ENCODE results near the gene AMOTL1.
"Not testable (repeated sequence)": the region's sequence is repeated elsewhere in the genome, so short reads cannot be mapped to it uniquely, and the experiment has no call there.

AMOTL1 gene

GRCh38 chr11:94771951-94772350 lies 3.8 kb downstream of the AMOTL1 start:
- DNase-seq: no peak

DNA sequence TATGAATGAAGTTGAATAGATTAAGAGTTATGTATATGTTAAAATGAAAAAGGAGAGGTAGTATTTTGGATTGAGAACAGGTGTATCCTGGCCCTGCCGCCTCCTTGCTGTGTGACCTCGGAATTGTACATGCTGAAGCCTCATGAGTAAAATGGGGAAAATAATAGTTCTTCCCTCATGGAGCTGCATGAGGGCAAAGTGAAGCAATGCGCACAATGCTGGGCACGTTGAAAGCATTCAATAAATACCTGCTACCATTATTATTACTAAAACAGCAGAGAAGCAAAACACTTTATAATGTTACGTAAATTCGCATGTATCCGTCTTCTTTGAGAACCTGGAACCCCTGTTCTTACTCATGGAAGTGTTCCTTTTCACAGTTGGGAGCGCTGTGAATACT lies 5.7 kb downstream of the AMOTL1 start:
- DNase-seq: no peak

GRCh38 chr11:94774345-94774744 lies 6.2 kb downstream of the AMOTL1 start:
- DNase-seq: no peak

- DNase-seq: no peak
Measured at GRCh38 chr11:94775567-94776327, 7.6 kb downstream of the AMOTL1 start.

GRCh38 chr11:94776351-94777321 lies 8.5 kb downstream of the AMOTL1 start:
- no peak for DNase-seq

DNA sequence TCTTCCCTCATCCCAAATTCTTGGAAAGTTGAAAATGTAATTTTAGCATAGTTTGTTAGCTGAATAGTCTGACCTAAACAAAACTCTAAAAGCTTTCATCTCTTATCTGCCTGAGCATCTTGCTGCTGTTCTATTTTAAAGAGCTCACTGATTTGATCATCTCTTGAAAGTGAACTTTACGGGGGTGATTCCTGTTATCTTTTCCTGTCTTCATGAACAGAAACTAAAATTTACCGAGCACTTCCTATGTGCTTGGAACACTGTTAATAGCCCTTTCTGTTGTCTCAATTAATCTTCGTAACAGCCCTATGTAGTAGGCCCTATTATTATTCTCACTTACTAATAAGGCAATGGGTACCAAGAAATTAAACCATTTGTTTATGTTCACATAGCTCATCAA lies 12.3 kb downstream of the AMOTL1 start:
- no peak for DNase-seq

DNA sequence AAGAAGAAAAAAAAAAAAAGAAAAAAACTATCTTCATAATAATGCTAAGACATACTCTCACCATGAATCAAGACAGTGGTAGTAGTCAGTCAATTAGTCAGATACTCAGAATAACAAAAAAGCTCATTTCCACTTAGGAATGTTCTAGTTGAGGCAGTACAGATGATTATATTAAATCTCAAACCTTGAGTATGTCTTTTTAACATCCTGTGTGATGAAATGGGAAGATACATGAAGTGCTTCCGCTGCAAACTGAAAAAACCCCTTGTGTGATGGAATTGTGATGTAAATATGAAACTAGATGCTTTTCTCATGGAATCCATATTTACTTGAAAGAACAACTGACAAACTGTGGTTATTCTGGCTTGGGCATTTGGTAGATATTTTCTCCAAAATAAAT lies 13.7 kb downstream of the AMOTL1 start:
- DNase-seq: no peak

DNA sequence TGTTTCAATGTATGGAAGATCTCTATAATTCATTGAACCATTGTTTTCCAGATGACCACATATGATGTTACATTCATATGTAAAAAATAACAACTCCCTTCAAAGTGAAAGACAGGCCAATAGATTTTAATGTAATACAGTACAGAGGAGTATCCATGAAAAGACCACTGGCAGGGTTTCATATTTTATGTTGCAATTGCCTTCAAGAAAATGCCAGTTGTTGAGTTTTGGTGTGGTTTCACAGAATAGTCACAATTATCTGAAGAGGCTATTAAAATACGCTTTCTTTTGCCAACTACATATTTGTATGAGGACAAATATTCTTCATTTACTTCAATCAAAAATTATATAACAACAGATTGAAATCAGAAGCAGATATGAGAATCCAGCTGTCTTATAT lies 14.3 kb downstream of the AMOTL1 start:
- DNase-seq: no peak

GRCh38 chr11:94784884-94785283 lies 16.7 kb downstream of the AMOTL1 start:
- no peak for DNase-seq

GRCh38 chr11:94785509-94785908 lies 17.4 kb downstream of the AMOTL1 start:
- no peak for DNase-seq

DNA sequence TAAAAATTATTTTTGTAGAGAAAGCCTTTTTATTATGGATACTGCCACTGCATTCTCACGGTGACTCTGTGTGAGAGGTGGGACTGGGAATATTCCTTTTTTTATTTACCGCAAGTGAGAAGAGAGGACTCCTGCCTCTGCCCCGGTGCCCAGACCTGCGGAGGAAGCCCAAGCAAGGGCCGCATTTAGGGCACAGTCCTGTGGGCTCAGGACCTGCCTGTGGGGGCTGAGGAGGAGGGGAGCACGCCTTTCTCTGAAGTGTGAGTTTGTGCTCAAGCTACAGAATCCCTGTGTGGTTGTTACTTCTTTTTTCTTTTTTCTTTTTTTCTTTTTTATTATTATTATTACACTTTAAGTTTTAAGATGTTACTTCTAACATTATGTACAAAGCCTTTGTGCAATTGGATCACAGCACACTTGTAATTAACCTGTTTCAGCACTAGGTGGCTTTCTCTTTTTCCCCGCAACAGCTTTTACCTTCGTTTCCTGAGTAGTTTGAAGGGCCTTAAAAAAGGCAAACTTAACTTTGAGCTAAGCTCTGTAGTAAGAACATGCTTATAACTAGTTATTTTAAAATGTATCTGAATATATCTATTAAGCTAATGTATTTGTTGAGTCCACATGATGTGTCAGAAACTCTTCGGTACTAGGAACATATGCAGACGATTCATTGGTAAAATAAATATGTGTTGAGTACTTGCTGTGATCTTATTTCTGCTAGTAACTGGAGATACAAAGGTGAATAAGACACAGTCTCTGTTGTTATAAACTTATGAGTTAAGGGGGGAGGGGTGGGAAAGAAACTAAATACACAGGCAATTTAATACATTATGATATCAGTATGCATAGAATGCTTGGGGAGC lies 18.3 kb downstream of the AMOTL1 start:
- DNase-seq: no peak

- no peak for DNase-seq
Measured at GRCh38 chr11:94787801-94788200, 19.6 kb downstream of the AMOTL1 start.

GRCh38 chr11:94788396-94788795 lies 20.2 kb downstream of the AMOTL1 start:
- no peak for DNase-seq

DNA sequence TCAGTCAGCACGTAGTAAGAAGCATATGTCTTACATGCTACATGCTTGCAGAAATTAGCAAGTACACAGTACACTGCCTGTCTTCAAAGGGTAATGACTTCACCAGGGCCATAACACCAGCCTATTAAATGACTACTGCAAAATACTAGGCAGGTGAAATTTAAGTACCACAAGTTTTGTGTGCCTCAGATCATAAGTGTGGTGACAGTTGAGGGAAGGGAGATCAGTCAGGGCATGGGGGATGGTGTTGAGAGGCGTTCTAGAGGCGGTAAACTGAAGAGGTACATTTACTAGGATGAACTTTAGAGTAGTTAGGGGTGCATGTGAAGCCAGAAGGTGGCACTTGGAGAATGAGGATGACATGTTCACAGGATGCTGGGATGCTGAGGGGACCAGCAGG lies 22.0 kb downstream of the AMOTL1 start:
- DNase-seq: no peak

GRCh38 chr11:94790661-94791180 lies 22.6 kb downstream of the AMOTL1 start:
- DNase-seq: no peak

DNA sequence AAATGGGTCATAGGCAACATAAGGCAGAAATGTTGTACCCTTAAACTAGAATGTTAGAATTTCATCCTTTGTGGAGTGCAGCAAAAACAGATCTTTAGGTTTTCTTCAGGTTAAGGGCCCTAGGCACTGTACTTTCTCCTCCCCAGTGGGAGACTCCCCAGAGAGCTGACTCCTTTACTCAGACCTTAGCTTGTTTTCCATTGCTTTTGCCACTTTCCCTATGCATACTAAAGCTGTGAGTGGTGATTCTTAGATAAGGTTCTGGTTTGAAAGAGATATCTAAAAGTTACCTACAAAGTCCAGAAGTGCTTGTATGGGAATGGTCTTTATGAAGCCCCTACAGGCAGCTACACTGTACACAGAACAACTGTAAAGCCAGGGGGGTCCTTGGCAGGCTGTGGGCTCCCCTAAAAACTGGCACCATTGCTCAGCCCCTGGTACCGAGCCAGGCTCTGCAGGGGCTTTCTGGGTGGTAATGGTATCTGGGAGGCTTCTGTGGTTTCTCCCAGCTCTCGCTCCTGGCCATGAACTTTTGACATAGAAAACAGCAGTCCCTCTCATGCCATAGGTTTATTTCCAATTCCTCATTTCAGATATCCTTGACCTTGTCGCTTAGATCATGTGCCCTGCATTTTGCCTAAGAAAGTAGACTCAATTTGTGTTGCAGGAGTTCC lies 23.2 kb downstream of the AMOTL1 start:
- no peak for DNase-seq

GRCh38 chr11:94791942-94792341 lies 23.8 kb downstream of the AMOTL1 start:
- DNase-seq: not testable (repeated sequence)

DNA sequence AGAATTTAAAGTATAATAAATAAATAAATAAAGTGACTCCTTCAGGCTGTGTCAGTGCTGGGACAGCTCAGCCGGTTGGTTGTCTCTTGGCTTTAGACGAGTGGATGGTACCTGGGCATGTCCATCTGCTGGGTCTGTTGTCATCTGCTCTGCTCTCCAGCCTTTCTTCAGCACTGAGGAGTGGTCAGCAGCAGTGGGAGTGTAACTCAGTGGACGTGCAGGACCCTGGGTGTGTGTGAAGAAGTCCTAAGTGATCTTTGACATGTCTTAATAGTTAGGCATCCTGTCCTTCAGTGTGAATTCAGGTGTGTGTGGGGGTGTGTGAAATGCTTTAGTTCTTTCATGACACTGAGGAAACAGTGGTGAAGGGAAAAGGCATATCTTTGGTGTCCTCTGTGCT lies 24.3 kb downstream of the AMOTL1 start:
- no peak for DNase-seq

DNA sequence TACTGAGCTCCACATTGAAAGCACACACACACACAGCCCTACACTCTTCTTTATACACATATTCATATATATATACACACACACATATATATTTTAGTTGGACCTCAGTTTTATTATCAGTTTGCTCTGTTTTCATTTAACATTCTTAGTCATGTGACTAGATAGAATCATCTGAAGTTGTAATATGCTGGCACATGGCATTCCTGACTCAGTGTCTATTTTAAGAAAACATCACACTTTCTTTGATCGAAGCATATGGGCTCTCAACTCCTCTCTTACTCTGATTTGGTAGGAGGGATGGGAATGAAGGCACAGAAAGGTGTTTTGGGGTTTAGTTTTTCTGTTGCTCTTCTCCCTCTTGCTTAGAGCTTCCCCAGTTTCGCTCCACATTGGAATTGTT lies 24.8 kb downstream of the AMOTL1 start:
- DNase-seq: no peak

DNA sequence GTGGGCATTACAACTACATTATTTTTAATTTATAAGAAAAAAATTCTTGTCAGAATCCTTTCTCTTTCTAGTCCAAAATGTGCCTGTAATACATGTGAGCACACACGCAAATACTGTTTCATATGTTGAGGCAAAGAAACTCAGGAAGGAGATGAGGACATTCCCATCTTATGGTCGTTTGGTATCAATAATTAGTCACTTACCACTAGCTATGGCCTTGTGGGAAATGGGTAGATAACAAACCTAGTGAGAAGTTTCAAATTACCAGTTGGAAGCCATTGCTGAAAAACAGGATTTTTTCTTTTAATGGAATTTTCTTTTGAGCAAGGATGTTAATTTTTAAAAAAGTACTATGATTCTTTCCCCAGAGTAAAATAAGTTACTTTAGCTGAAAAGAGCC lies 25.7 kb downstream of the AMOTL1 start:
- no peak for DNase-seq

- no peak for DNase-seq
Measured at GRCh38 chr11:94794287-94795168, 26.4 kb downstream of the AMOTL1 start.
